ENCODE data around the gene TSFM. TPM values are rescaled to one million over a fixed set of nuclear protein-coding genes. Genes with fewer than 3 reads are reported as not detected.

TSFM gene
- total and polyA plus RNA-seq, 5 donors from 2014 or later = 22.8 to 50.4 (median 38.4) TPM

- no peak for DNase-seq
- Mint-ChIP-seq H3K9me3 (no peaks in the 10 kb centered on the region), H3K27me3 (no peaks in the 10 kb centered on the region), H3K27ac (peak overlapping the region in 1 of 3 donors; percentile 95), H3K36me3 (peaks cover 21% of the 10 kb centered on the region), H3K4me3 (peak overlapping the region in 3 of 4 donors; percentile 36 to 65 (median 38)), H3K4me1 (peaks cover 5 to 67% (median 42%) of the 10 kb centered on the region in 4 donors)
- no peak overlapping the region for H3K4me3 ChIP-seq (ENCODE audit: low read depth, low read length)
- ATAC-seq (ENCODE audit: low read depth in 2 of 2) = no peak
- peaks cover 47% of the 10 kb centered on the region for H3K4me1 ChIP-seq (ENCODE audit: control insufficient read depth, insufficient read depth, low read length, poor library complexity, severe bottlenecking)
- no peaks in the 10 kb centered on the region for H3K27me3 ChIP-seq (ENCODE audit: control insufficient read depth, insufficient read depth, low read length)
- H3K27ac ChIP-seq (ENCODE audit: insufficient read depth, low read length, poor library complexity, severe bottlenecking) = peak overlapping the region; percentile 10
- H3K9me3 ChIP-seq (ENCODE audit: control insufficient read depth in 2 of 2, low read length in 2 of 2) = no peaks in the 10 kb centered on the region
- H3K36me3 ChIP-seq (ENCODE audit: control insufficient read depth, insufficient read depth, low read length) = peaks cover 45% of the 10 kb centered on the region
Measured at GRCh38 chr12:57830393-57830792, 47.8 kb downstream of the TSFM start.

- peak overlapping the region in 3 of 4 donors; percentile 21 to 70 (median 61) for H3K4me3 Mint-ChIP-seq
- peaks cover 5 to 89% (median 64%) of the 10 kb centered on the region in 4 donors for H3K4me1 Mint-ChIP-seq
- no peak for DNase-seq
- Histone ChIP-seq H3K27me3 (ENCODE audit: control insufficient read depth, insufficient read depth, low read length) (no peaks in the 10 kb centered on the region), H3K36me3 (ENCODE audit: control insufficient read depth, insufficient read depth, low read length) (peaks cover 20% of the 10 kb centered on the region), H3K4me1 (ENCODE audit: control insufficient read depth, insufficient read depth, low read length, poor library complexity, severe bottlenecking) (peaks cover 73% of the 10 kb centered on the region), H3K4me3 (ENCODE audit: low read depth, low read length) (peak overlapping the region; percentile 19), H3K9me3 (ENCODE audit: control insufficient read depth in 2 of 2, low read length in 2 of 2) (no peaks in the 10 kb centered on the region), H3K27ac (ENCODE audit: insufficient read depth, low read length, poor library complexity, severe bottlenecking) (peak overlapping the region; percentile 65)
- H3K27ac Mint-ChIP-seq = peak overlapping the region; percentile 90 to 97 (median 94)
- H3K36me3 Mint-ChIP-seq = peaks cover 12% of the 10 kb centered on the region
- H3K9me3 Mint-ChIP-seq = no peaks in the 10 kb centered on the region
- no peak for ATAC-seq (ENCODE audit: low read depth in 2 of 2)
- no peaks in the 10 kb centered on the region for H3K27me3 Mint-ChIP-seq
Measured at GRCh38 chr12:57832966-57833365, 50.4 kb downstream of the TSFM start.

- DNase-seq (no peak), ATAC-seq (ENCODE audit: low read depth in 2 of 2) (no peak)
- Mint-ChIP-seq H3K4me1 (peaks cover 8 to 92% (median 69%) of the 10 kb centered on the region in 4 donors), H3K9me3 (no peaks in the 10 kb centered on the region), H3K27ac (peak overlapping the region; percentile 90 to 97 (median 94)), H3K4me3 (peak overlapping the region; percentile 53 to 78 (median 66)), H3K27me3 (no peaks in the 10 kb centered on the region), H3K36me3 (peaks cover 9% of the 10 kb centered on the region)
- Histone ChIP-seq H3K4me1 (ENCODE audit: control insufficient read depth, insufficient read depth, low read length, poor library complexity, severe bottlenecking) (peaks cover 80% of the 10 kb centered on the region), H3K9me3 (ENCODE audit: control insufficient read depth in 2 of 2, low read length in 2 of 2) (no peaks in the 10 kb centered on the region), H3K4me3 (ENCODE audit: low read depth, low read length) (peak overlapping the region; percentile 19), H3K36me3 (ENCODE audit: control insufficient read depth, insufficient read depth, low read length) (peaks cover 13% of the 10 kb centered on the region), H3K27me3 (ENCODE audit: control insufficient read depth, insufficient read depth, low read length) (no peaks in the 10 kb centered on the region), H3K27ac (ENCODE audit: insufficient read depth, low read length, poor library complexity, severe bottlenecking) (peak overlapping the region; percentile 65)
Measured at GRCh38 chr12:57833672-57834071, 51.1 kb downstream of the TSFM start.

GRCh38 chr12:57834086-57834876, 51.7 kb downstream of the TSFM start:
- peak overlapping the region; percentile 53 to 78 (median 66) for H3K4me3 Mint-ChIP-seq
- H3K4me1 Mint-ChIP-seq = peaks cover 14 to 94% (median 72%) of the 10 kb centered on the region in 4 donors
- no peaks in the 10 kb centered on the region for H3K9me3 ChIP-seq (ENCODE audit: control insufficient read depth in 2 of 2, low read length in 2 of 2)
- peaks cover 86% of the 10 kb centered on the region for H3K4me1 ChIP-seq (ENCODE audit: control insufficient read depth, insufficient read depth, low read length, poor library complexity, severe bottlenecking)
- ATAC-seq (ENCODE audit: low read depth in 2 of 2) (no peak), DNase-seq (no peak)
- H3K27me3 Mint-ChIP-seq = no peaks in the 10 kb centered on the region
- H3K9me3 Mint-ChIP-seq = no peaks in the 10 kb centered on the region
- peaks cover 5% of the 10 kb centered on the region for H3K36me3 Mint-ChIP-seq
- H3K4me3 ChIP-seq (ENCODE audit: low read depth, low read length) = no peak overlapping the region
- H3K27ac Mint-ChIP-seq = peak overlapping the region; percentile 90 to 97 (median 94)
- H3K27ac ChIP-seq (ENCODE audit: insufficient read depth, low read length, poor library complexity, severe bottlenecking) = peak overlapping the region; percentile 65
- H3K36me3 ChIP-seq (ENCODE audit: control insufficient read depth, insufficient read depth, low read length) = peaks cover 7% of the 10 kb centered on the region
- no peaks in the 10 kb centered on the region for H3K27me3 ChIP-seq (ENCODE audit: control insufficient read depth, insufficient read depth, low read length)

GRCh38 chr12:57835366-57836288, 53.0 kb downstream of the TSFM start:
- Histone ChIP-seq H3K27me3 (ENCODE audit: control insufficient read depth, insufficient read depth, low read length) (no peaks in the 10 kb centered on the region), H3K4me1 (ENCODE audit: control insufficient read depth, insufficient read depth, low read length, poor library complexity, severe bottlenecking) (peaks cover 100% of the 10 kb centered on the region), H3K27ac (ENCODE audit: insufficient read depth, low read length, poor library complexity, severe bottlenecking) (peak overlapping the region; percentile 83), H3K4me3 (ENCODE audit: low read depth, low read length) (peak overlapping the region; percentile 64), H3K36me3 (ENCODE audit: control insufficient read depth, insufficient read depth, low read length) (no peaks in the 10 kb centered on the region), H3K9me3 (ENCODE audit: control insufficient read depth in 2 of 2, low read length in 2 of 2) (no peaks in the 10 kb centered on the region)
- ATAC-seq (ENCODE audit: low read depth in 2 of 2) (no peak), DNase-seq (no peak)
- no peaks in the 10 kb centered on the region for H3K27me3 Mint-ChIP-seq
- H3K4me3 Mint-ChIP-seq = peak overlapping the region in 3 of 4 donors; percentile 70 to 80 (median 80)
- peaks cover 14 to 95% (median 75%) of the 10 kb centered on the region in 4 donors for H3K4me1 Mint-ChIP-seq
- peak overlapping the region; percentile 61 to 94 (median 91) for H3K27ac Mint-ChIP-seq
- no peaks in the 10 kb centered on the region for H3K9me3 Mint-ChIP-seq
- peaks cover 5% of the 10 kb centered on the region for H3K36me3 Mint-ChIP-seq

- Mint-ChIP-seq H3K9me3 (no peaks in the 10 kb centered on the region), H3K36me3 (peaks cover 6% of the 10 kb centered on the region), H3K27me3 (no peaks in the 10 kb centered on the region), H3K4me1 (peaks cover 17 to 97% (median 80%) of the 10 kb centered on the region in 4 donors), H3K27ac (peak overlapping the region; percentile 61 to 94 (median 91)), H3K4me3 (peak overlapping the region; percentile 62 to 80 (median 75))
- H3K9me3 ChIP-seq (ENCODE audit: control insufficient read depth in 2 of 2, low read length in 2 of 2) = no peaks in the 10 kb centered on the region
- H3K27me3 ChIP-seq (ENCODE audit: control insufficient read depth, insufficient read depth, low read length) = no peaks in the 10 kb centered on the region
- DNase-seq = peak in 2 of 3 donors; percentile 35 to 78
- peaks cover 100% of the 10 kb centered on the region for H3K4me1 ChIP-seq (ENCODE audit: control insufficient read depth, insufficient read depth, low read length, poor library complexity, severe bottlenecking)
- H3K27ac ChIP-seq (ENCODE audit: insufficient read depth, low read length, poor library complexity, severe bottlenecking) = peak overlapping the region; percentile 83
- H3K36me3 ChIP-seq (ENCODE audit: control insufficient read depth, insufficient read depth, low read length) = no peaks in the 10 kb centered on the region
- H3K4me3 ChIP-seq (ENCODE audit: low read depth, low read length) = peak overlapping the region; percentile 64
- ATAC-seq (ENCODE audit: low read depth in 2 of 2) = peak; percentile 27 to 32
Measured at GRCh38 chr12:57836442-57837375, 54.1 kb downstream of the TSFM start.
